Endothelial cell of umbilical vein (primary cell): ENCODE results near the gene POLR1C. TPM values are rescaled to one million over a fixed set of nuclear protein-coding genes. Genes with fewer than 3 reads are reported as not detected.

Experiments
- BruUV-seq: library from RNA; stranded (reverse); fragments of 400-500 nt; replicated peaks from 2 replicates; lab custom pipeline; 2021; lab: Mats Ljungman, UMichigan
- CTCF ChIA-PET: fragments of 300-600, 350-600 bp; sonication (Branson Sonifier 250); formaldehyde crosslinking; loops from one replicate; lab custom pipeline; 2021; ENCODE audit warnings: antibody characterized with exemption, inconsistent platforms; lab: Charles Lee
- POLR2A ChIA-PET: fragments of 300-600, 350-600 bp; sonication (Branson Sonifier 250); formaldehyde crosslinking; loops from one replicate; lab custom pipeline; 2021; ENCODE audit warnings: antibody characterized with exemption, inconsistent platforms; lab: Charles Lee
- DNase-seq: peaks from one replicate; pipeline ENCODE4 v3.0.0-alpha.2; 2011; ENCODE audit warnings: low read depth, low spot score
- FAIRE-seq: peaks from 2 replicates; lab custom pipeline; 2011; peaks lifted over from hg19 to GRCh38; lab: Jason Lieb, UNC
- H2AFZ ChIP-seq: 2 replicates; pipeline ENCODE4 v1.6.0; 2012; ENCODE audit warnings: low read depth, low read length, control low read depth, inconsistent platforms
- H3K27ac ChIP-seq: 2 replicates; pipeline ENCODE4 v1.5.1; 2011; ENCODE audit warnings: low read depth, mild to moderate bottlenecking, control low read depth, low read length, moderate library complexity; ENCODE audit not compliant: insufficient read depth
- H3K27me3 ChIP-seq, 2 experiments: 2 replicates each; pipeline versions ENCODE4 v1.6.0 to v1.6.1; 2011; ENCODE audit warnings: low read length in 2 of 2, mixed read lengths in 1 of 2; ENCODE audit not compliant: control insufficient read depth in 2 of 2, insufficient read depth in 2 of 2
- H3K36me3 ChIP-seq, 2 experiments: 2 replicates in 1 of 2; 3 replicates in 1 of 2; pipeline ENCODE4 v1.5.1; 2011; ENCODE audit warnings: low read length in 2 of 2, mild to moderate bottlenecking in 1 of 2, moderate library complexity in 1 of 2; ENCODE audit not compliant: control insufficient read depth in 2 of 2, insufficient read depth in 2 of 2; ENCODE audit errors: extremely low read depth in 1 of 2
- H3K4me1 ChIP-seq: 3 replicates; pipeline ENCODE4 v1.5.1; 2011; ENCODE audit warnings: mild to moderate bottlenecking, low read length; ENCODE audit not compliant: control insufficient read depth, insufficient read depth; ENCODE audit errors: extremely low read depth
- H3K4me2 ChIP-seq: 2 replicates; pipeline ENCODE4 v1.6.1; 2011; ENCODE audit warnings: low read length, control low read depth, mixed read lengths; ENCODE audit not compliant: insufficient read depth
- H3K4me3 ChIP-seq, 3 experiments: fragments of 200-600 bp in 1 of 3; sonication (generic), shearing (Covaris generic) in 1 of 3; replicated peaks in 1 of 3; 2 replicates each; pipeline ENCODE4 v1.5.1; 2011 to 2016; ENCODE audit warnings: control low read depth in 3 of 3, low read length in 3 of 3, mild to moderate bottlenecking in 2 of 3, inconsistent platforms in 1 of 3, low read depth in 1 of 3, moderate library complexity in 1 of 3; ENCODE audit not compliant: insufficient read depth in 1 of 3
- H3K79me2 ChIP-seq: 2 replicates; pipeline ENCODE4 v1.6.0; 2012; ENCODE audit warnings: low read length, inconsistent platforms; ENCODE audit not compliant: control insufficient read depth, insufficient read depth
- H3K9ac ChIP-seq: replicated peaks from 2 replicates; pipeline ENCODE3; 2011; ENCODE audit warnings: low read length, control low read depth; ENCODE audit not compliant: insufficient read depth; ENCODE audit errors: extremely low read depth
- H3K9me1 ChIP-seq: replicated peaks from 3 replicates; pipeline ENCODE4 v1.6.0; 2011; ENCODE audit warnings: mild to moderate bottlenecking, low read length; ENCODE audit not compliant: control insufficient read depth, insufficient read depth; ENCODE audit errors: extremely low read depth
- H3K9me3 ChIP-seq: replicated peaks from 2 replicates; pipeline ENCODE4 v1.5.1; 2012; ENCODE audit warnings: low read length, inconsistent platforms; ENCODE audit not compliant: control insufficient read depth, insufficient read depth
- H4K20me1 ChIP-seq: replicated peaks from 2 replicates; pipeline ENCODE3; 2011; ENCODE audit warnings: mild to moderate bottlenecking, low read length; ENCODE audit not compliant: control insufficient read depth, insufficient read depth; ENCODE audit errors: extremely low read depth
- CTCF ChIP-seq, 2 donors: IDR thresholded peaks; 1 replicate in 1 of 2; 2 replicates in 1 of 2; pipeline ENCODE4 v1.5.1; 2011; ENCODE audit warnings: low read length in 2 of 2, mild to moderate bottlenecking in 2 of 2, moderate library complexity in 2 of 2, control low read depth in 1 of 2, inconsistent platforms in 1 of 2, low read depth in 1 of 2; ENCODE audit not compliant: insufficient read depth in 1 of 2; ENCODE audit errors: extremely low read depth in 1 of 2
- EZH2 ChIP-seq: IDR thresholded peaks from 2 replicates; pipeline ENCODE4 v1.6.1; 2012; ENCODE audit warnings: borderline replicate concordance, low read depth, mild to moderate bottlenecking, moderate library complexity, low read length, inconsistent platforms; ENCODE audit not compliant: severe bottlenecking
- FOS ChIP-seq: IDR thresholded peaks from 2 replicates; pipeline ENCODE4 v1.6.1; 2011; ENCODE audit warnings: mild to moderate bottlenecking, low read length, moderate library complexity, borderline replicate concordance; ENCODE audit not compliant: insufficient read depth
- GATA2 ChIP-seq: IDR thresholded peaks from 2 replicates; pipeline ENCODE4 v1.7.0; 2011; ENCODE audit warnings: low read depth, mild to moderate bottlenecking, moderate library complexity, mixed read lengths, low read length; ENCODE audit not compliant: insufficient read length, insufficient read depth
- JUN ChIP-seq: IDR thresholded peaks from 2 replicates; pipeline ENCODE4 v1.6.1; 2011; ENCODE audit warnings: borderline replicate concordance, low read depth; ENCODE audit not compliant: insufficient read length, insufficient read depth
- MAX ChIP-seq: IDR thresholded peaks from 2 replicates; pipeline ENCODE4 v1.6.1; 2011; ENCODE audit not compliant: insufficient read depth, insufficient read length
- MYC ChIP-seq: IDR thresholded peaks from one replicate; pipeline ENCODE4 v1.6.1; 2011; ENCODE audit warnings: mild to moderate bottlenecking, low read depth, low read length
- POLR2A ChIP-seq: IDR thresholded peaks from 2 replicates; pipeline ENCODE4 v1.6.1; 2012; ENCODE audit warnings: low read depth, mild to moderate bottlenecking, control low read depth, low read length
- POLR2AphosphoS5 ChIP-seq: IDR thresholded peaks from 2 replicates; pipeline ENCODE4 v1.6.1; 2012; ENCODE audit warnings: low read depth, mild to moderate bottlenecking, control low read depth, low read length, moderate library complexity; ENCODE audit not compliant: insufficient read depth
- dilution Hi-C: fragments of 300-500 bp; cut with MboI; formaldehyde crosslinking; loops from one replicate; pipeline ENCODE4 v1.15.0; 2019; ENCODE audit warnings: low sequenced_read_pairs; ENCODE audit not compliant: extremely low pct_ligation_motif_present
- intact Hi-C: fragments of 100-400 bp; cut with micrococcal nuclease; formaldehyde crosslinking; loops from one replicate; pipeline ENCODE4 v1.10.0; 2022
- polyA plus RNA-seq, 4 experiments: library from polyadenylated mRNA; depleted of rRNA in 3 of 4; stranded (reverse) in 3 of 4; unstranded in 1 of 4; fragments of >200 nt; gene quantifications; 2 replicates each; pipeline versions ENCODE4 v1.2.1 to v1.2.3, GENCODE V29; 2011 to 2012; ENCODE audit warnings: missing spikeins in 1 of 4
- total RNA-seq: library from RNA; stranded (reverse); gene quantifications from 2 replicates; pipeline ENCODE4 v1.2.3, GENCODE V29; 2021

Gene POLR1C
- total and polyA plus RNA-seq, 2 donors (not counting 3 experiments of a cell fraction or from before 2014, with no cell fraction given): 39.8 to 46.0 TPM

- dilution Hi-C loops (no loop called here), intact Hi-C loops (no loop called here)
- no peak overlapping the region for H3K9ac ChIP-seq
- ChIA-PET POLR2A (no interaction called here), CTCF (no interaction called here)
- DNase-seq (no peak), FAIRE-seq (no peak)
- BruUV-seq: no TSS peak
- H3K9me1 ChIP-seq: no peaks in the 10 kb centered on the region
- peaks cover 2% of the 10 kb centered on the region for H3K4me1 ChIP-seq
- no peak overlapping the region for H3K27ac ChIP-seq
- no peak overlapping the region for H3K4me3 ChIP-seq
- H3K79me2 ChIP-seq: peaks cover 13% of the 10 kb centered on the region
- H2AFZ ChIP-seq: no peak overlapping the region
- H3K36me3 ChIP-seq: peaks cover 27 to 56% of the 10 kb centered on the region in 2 experiments
- no peaks in the 10 kb centered on the region for H4K20me1 ChIP-seq
- no peaks in the 10 kb centered on the region for H3K9me3 ChIP-seq
- TF ChIP-seq FOS: no peak
- no peak for TF ChIP-seq POLR2A
- TF ChIP-seq POLR2AphosphoS5: no peak
- no peak for TF ChIP-seq MYC
- no peak for TF ChIP-seq GATA2
- TF ChIP-seq JUN: no peak
- TF ChIP-seq MAX: no peak
- no peak for TF ChIP-seq CTCF (IDR thresholded peaks at IDR 0.05; ENCODE audit: extremely low read depth in 1 of 2, insufficient read depth in 1 of 2, low read depth in 1 of 2, low read length in 2 of 2)
- TF ChIP-seq EZH2: no peak
- H3K4me2 ChIP-seq: no peak overlapping the region
- H3K27me3 ChIP-seq: no peaks in the 10 kb centered on the region
These were observed 6.4 kb downstream of the POLR1C start for GRCh38 chr6:43523284-43523683.
